ENCODE results near the gene KSR2.

Gene KSR2

DNA sequence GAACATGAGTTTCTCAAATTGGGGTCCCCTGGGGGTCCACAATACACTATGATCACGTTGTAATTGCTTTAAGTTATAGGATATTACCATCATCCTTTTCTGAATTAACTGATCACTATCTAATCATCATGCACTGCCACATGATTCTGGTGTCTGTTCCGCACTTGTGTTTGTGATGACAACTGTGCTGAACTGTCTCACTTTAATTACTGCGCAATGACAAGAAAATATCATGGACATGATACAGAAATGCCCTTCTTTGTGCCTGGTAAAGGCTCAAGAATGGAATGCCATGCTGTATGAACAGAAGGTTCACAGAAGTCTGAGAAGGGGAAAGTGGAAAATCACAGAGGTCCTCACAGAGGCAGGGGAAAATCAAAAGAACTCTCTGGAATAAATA is 541.6 kb downstream of the KSR2 start:
- no peak for DNase-seq

DNA sequence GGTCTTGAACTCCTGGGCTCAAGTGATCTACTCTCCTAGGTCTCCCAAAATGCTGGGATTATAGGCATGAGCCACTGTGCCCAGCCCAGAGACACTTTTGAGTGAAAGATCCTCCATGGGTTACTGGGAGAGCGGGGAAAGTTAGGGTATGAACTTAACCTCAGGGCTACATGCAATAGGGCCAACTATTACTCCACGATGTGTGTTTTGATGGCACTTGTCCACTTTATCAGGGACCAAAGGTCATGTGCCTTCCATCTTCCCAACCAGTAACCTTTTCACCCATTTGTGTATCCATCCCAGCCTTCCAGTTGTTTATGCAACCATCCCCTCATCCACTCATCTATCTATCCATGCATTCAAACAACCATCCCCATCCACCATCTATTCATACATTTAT is 546.8 kb downstream of the KSR2 start:
- DNase-seq: no peak

DNA sequence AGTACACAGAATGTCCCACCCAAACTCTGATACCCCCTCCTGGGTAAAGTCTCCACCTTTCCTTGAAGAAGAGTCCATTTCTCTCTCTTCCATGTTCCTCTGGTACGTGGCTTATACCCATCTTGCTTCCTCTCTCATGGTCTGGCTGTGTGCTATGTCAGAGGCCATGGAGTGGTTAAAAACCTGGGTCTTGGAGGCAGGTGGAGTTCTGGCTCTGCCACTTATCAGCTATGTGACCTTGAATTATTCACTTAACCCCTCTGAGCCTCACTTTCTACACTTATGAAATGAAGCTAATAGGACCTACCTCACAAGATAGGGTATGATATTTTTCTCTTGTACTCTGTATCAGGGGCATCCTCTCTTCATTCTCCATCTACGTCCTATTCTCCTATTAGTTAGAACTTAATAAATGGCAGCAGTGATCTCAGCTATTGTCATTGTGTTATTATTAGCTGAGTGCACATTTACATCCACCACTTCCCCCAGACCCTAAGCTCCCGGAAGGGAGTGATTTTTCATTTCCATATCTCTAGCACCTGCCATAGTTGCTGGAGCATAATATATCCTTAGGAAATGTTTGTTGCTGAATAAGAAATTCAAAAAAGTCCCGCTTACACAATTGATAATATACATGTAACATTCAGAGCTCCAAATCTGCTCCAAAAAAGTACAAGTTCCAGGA is 547.6 kb downstream of the KSR2 start:
- no peak for DNase-seq

DNA sequence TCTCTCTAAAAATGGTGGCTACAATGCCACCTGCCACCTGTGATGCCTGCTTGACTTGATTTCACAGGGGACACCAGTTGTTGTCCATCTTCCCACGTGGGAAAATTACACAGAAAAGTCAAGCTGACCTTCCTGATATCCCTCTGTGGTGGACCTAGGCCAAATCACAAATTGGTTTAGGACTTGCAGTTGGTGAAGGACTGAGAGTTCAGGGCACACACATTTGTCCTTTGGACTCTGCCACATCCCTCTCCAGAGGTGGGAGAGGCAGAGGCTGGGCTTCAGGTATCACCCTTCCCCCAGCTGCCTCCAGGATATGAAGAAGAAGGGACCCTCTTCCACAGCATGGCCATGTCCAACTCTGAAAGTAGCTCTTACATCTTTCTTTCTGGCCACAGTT is 551.8 kb downstream of the KSR2 start:
- DNase-seq: no peak

DNA sequence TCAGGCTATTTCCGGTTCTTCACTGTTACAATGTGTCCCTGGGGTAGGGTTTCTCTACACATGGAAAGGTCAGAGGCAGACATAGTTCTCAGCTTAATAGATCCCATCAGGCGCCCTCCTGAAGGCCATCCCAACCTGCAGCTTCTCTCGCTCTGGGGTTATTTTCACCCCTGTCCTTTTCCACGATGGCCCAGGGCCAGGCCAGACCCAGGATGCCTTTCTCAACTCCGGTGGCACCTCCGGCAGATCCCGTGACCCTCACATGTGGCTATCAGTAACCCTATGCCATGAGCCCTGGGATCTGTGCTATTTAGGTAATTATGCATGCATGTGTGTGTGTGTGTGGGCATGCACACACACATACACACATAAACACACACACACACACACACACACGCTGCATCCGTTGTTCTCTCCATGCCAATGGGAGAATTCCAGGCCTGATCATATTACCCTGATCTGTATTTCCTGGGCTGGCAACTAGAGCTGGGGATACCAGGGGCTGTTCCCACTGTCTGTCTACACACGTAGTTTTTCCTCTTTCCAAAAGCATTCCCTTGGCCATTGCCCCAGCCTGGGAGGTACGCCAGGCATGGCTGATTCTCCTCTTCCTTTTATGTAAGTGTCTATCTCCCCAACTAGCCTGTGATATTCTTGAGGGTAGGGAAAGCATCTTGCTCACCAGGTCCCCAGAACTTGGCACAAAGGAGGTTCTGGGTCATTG is 556.2 kb downstream of the KSR2 start:
- no peak for DNase-seq

DNA sequence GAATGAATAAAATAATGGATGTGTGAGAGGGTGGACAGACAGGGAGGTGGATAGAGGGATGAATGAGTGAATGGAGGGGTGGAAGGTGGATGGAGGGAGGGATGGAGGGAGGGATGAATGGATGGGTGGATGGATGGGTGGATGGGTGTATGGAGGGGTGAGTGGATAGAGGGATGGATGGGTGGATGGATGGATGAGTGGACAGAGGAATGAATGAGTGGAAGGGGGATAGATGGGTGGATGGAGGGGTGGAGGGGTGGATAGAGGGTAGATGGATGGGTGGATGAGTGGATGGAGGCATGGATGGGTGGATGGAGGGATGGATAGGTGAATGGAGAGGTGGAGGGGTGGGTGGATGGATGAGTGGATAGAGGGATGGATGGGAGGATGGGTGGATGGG is 559.5 kb downstream of the KSR2 start:
- no peak for DNase-seq

DNA sequence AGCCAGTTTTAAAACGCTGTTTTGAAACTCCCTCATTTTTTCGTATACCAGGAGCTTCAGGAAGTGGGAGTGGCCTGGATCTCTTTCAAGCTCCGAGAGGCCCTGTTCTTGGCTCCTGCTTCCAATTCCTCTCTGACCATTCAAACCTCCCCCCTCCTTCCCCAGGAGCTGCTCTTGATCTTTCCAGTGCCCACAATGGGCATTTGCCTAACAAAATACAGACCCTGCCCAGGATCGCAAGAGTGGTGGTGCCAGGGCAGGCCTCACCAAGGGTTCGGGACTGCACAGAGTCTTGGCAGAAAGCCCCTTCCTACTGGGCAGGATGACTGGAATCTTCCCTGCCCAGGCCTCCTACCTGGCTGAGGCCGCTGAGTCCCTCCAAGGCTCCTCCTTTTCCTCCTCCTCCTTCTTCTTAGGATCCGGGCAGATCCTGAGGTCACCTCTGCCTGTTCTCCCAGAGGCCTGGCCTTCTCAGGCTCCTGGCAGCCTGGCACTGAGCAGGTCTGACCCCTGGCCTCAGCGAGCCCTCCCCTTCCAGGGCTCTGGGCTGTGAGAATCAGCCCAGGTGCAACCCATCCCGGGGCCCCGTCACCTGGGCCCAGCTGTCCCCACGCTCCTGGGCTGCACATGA is 560.5 kb downstream of the KSR2 start:
- no peak for DNase-seq

DNA sequence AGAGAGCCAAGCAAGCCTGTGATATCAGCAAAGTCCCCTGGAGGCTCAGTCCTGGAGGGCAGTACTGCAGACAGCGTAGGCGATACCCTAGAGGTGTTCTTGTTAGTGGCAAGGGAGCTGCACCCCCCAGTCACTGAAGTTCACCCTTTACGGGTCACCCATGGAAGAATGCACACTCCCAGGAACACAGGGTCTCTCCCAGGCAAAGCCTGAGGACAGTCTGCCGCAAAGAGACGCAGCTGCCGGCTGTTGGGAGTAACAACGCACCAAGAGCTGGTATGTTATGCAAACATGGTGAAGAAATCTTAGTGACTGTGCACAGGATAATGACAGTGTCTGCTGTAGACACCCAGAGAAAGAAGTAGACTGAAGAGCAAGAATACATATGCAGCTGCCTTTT is 563.9 kb downstream of the KSR2 start:
- DNase-seq: no peak

DNA sequence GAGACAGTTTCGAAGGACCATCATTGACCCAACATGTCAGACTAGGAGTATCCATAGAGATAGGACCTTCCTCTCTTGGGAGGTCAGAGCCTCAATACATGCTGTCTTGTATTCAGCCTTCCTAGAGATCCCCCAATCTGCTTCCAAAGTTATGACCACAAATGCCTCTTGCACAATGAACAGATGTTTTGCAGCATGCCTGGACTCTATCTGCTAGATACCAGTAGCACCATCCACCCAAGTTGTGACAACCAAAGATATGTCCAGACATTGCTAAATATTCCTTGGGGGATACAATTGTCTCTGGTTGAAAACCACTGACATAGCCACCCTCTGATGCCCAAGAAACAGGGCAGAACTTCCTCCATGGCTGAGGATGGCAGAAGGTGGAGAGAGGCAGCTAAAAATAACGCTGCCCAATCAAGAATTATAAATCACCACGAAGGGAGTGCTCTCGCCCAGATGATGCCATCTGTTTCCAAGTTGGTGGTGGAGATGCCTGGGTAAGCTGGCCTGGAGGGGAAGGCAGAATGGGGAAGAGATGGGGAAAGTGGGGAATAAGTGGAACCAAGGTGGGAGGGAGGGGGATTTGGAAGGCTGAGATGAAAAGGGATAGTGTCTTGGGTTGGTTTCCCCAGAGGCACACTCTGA is 564.5 kb downstream of the KSR2 start:
- DNase-seq: no peak

DNA sequence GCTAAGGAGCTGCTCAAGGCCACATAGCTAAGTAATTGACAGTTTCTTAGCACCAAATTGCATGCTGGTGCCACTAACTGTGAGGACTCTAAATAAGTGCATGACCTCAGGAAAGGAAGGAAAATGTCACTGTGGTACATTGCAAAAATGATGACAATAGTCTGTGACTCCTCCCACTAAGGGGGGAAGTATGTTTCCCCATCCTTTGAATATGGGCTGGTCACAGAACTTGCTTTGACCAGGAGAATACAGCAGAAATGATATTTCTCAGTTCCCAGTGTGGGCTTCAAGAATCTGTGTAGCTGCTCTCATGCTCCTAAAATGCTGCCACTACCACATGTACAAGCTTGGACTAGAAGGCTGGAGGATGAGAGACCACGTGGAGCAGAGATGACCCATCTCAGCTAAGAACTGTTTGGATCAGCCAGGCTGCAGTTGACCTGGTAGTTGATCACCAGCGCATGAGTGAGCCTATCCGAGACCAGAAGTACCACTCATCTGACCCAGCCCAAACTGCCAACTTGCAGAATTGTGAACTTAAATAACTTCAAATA is 565.1 kb downstream of the KSR2 start:
- no peak for DNase-seq

Measured in amniotic stem cell (primary cell).